A673 (cell line): Measurements from ENCODE around the gene ZNF488. TPM values are rescaled to one million over a fixed set of nuclear protein-coding genes. Genes with fewer than 3 reads are reported as not detected.

ENCODE experiments used
- BruUV-seq: library from RNA; stranded (reverse); fragments of 400-500 nt; replicated peaks from 2 replicates; lab custom pipeline; 2021; lab: Mats Ljungman, UMichigan
- CTCF ChIA-PET: fragments of 300-600 bp; sonication (Branson Sonifier 250); formaldehyde crosslinking; loops from one replicate; lab custom pipeline; 2022; ENCODE audit warnings: antibody characterized with exemption; lab: Charles Lee
- POLR2A ChIA-PET: fragments of 300-600 bp; sonication (Branson Sonifier 250); formaldehyde crosslinking; loops from one replicate; lab custom pipeline; 2022; ENCODE audit warnings: antibody characterized with exemption; ENCODE audit not compliant: low non-redundant PET; lab: Charles Lee
- DNase-seq: peaks from one replicate; pipeline ENCODE4 v3.0.0-alpha.2; 2015; ENCODE audit warnings: low spot score
- H3K27ac ChIP-seq: fragments of 200-600 bp; sonication (generic); 2 replicates; pipeline ENCODE4 v1.5.1; 2016; ENCODE audit warnings: mixed run types, low read depth, mild to moderate bottlenecking, mixed read lengths, antibody characterized with exemption, low read length; ENCODE audit not compliant: poor library complexity, severe bottlenecking
- H3K27me3 ChIP-seq: fragments of 200-600 bp; sonication (generic); replicated peaks from 2 replicates; pipeline ENCODE4 v1.6.1; 2017; ENCODE audit warnings: mixed run types, low read depth, mild to moderate bottlenecking, mixed read lengths, antibody characterized with exemption, low read length; ENCODE audit not compliant: insufficient read depth, poor library complexity
- H3K36me3 ChIP-seq: fragments of 200-600 bp; sonication (generic); 2 replicates; pipeline ENCODE4 v1.6.1; 2016; ENCODE audit warnings: mixed run types, mild to moderate bottlenecking, mixed read lengths, antibody characterized with exemption, low read length; ENCODE audit not compliant: insufficient read depth, poor library complexity, severe bottlenecking
- H3K4me1 ChIP-seq: fragments of 200-600 bp; sonication (generic); 2 replicates; pipeline ENCODE4 v1.6.1; 2017; ENCODE audit warnings: mixed run types, mild to moderate bottlenecking, mixed read lengths, antibody characterized with exemption, low read length; ENCODE audit not compliant: insufficient read depth, poor library complexity, severe bottlenecking
- H3K4me3 ChIP-seq: fragments of 200-600 bp; sonication (generic); 2 replicates; pipeline ENCODE4 v1.5.1; 2016; ENCODE audit warnings: low read depth, mixed run types, mild to moderate bottlenecking, mixed read lengths, low read length; ENCODE audit not compliant: poor library complexity, severe bottlenecking
- H3K9me3 ChIP-seq: fragments of 200-600 bp; sonication (generic); 2 replicates; pipeline ENCODE4 v1.6.1; 2016; ENCODE audit warnings: mixed run types, low read depth, mild to moderate bottlenecking, mixed read lengths, antibody characterized with exemption, low read length; ENCODE audit not compliant: poor library complexity, severe bottlenecking
- CTCF ChIP-seq: fragments of 300-800, 200-600 bp; sonication (generic); conservative IDR thresholded peaks from 2 replicates; pipeline ENCODE4 v1.5.1; 2017; ENCODE audit warnings: low read depth, mild to moderate bottlenecking, antibody characterized with exemption, low read length, moderate library complexity, mixed read lengths
- EZH2 ChIP-seq: fragments of 200-600 bp; sonication (generic); IDR thresholded peaks from 2 replicates; pipeline ENCODE4 v1.6.1; 2017; ENCODE audit warnings: borderline replicate concordance, low read depth, mild to moderate bottlenecking, mixed read lengths, antibody characterized with exemption, low read length; ENCODE audit not compliant: poor library complexity, severe bottlenecking
- intact Hi-C: fragments of 100-400 bp; cut with micrococcal nuclease; formaldehyde crosslinking; loops from one replicate; pipeline ENCODE4 v1.10.0; 2022; ENCODE audit not compliant: unreplicated experiment
- total RNA-seq: library from RNA; stranded (reverse); gene quantifications from 2 replicates; pipeline ENCODE4 v1.2.3, GENCODE V29; 2021

Gene ZNF488
- total RNA-seq, 1 experiment from 2014 or later = 0.09 TPM

GRCh38 chr10:47358457-47358856 lies 25.6 kb downstream of the ZNF488 start:
- Histone ChIP-seq H3K9me3 (no peaks in the 10 kb centered on the region), H3K4me1 (no peaks in the 10 kb centered on the region), H3K36me3 (no peaks in the 10 kb centered on the region), H3K27me3 (no peaks in the 10 kb centered on the region), H3K27ac (no peak overlapping the region), H3K4me3 (no peak overlapping the region)
- ChIA-PET POLR2A (no interaction called here), CTCF (no interaction called here)
- intact Hi-C loops = no loop called here
- TF ChIP-seq EZH2 = no peak
- no peak for TF ChIP-seq CTCF
- BruUV-seq = no TSS peak
- no peak for DNase-seq

- no peak overlapping the region for H3K4me3 ChIP-seq
- DNase-seq = no peak
- H3K27ac ChIP-seq = no peak overlapping the region
- H3K4me1 ChIP-seq = no peaks in the 10 kb centered on the region
- no peaks in the 10 kb centered on the region for H3K27me3 ChIP-seq
- H3K9me3 ChIP-seq = no peaks in the 10 kb centered on the region
- intact Hi-C loops = no loop called here
- CTCF ChIA-PET = no interaction called here
- no peak for TF ChIP-seq EZH2
- TF ChIP-seq CTCF = no peak
- POLR2A ChIA-PET = no interaction called here
- H3K36me3 ChIP-seq = no peaks in the 10 kb centered on the region
- BruUV-seq = no TSS peak
Measured at GRCh38 chr10:47357911-47358310, 26.2 kb downstream of the ZNF488 start.

- CTCF ChIA-PET = no interaction called here
- POLR2A ChIA-PET = no interaction called here
- Histone ChIP-seq H3K4me1 (no peaks in the 10 kb centered on the region), H3K36me3 (no peaks in the 10 kb centered on the region), H3K9me3 (no peaks in the 10 kb centered on the region), H3K4me3 (no peak overlapping the region), H3K27ac (no peak overlapping the region), H3K27me3 (no peaks in the 10 kb centered on the region)
- intact Hi-C loops = no loop called here
- TF ChIP-seq EZH2 = no peak
- no peak for TF ChIP-seq CTCF
- no peak for DNase-seq
- BruUV-seq = no TSS peak
Measured at GRCh38 chr10:47357131-47357582, 26.9 kb downstream of the ZNF488 start.
